ENCODE measurements around the gene CHKA. TPM values are rescaled to one million over a fixed set of nuclear protein-coding genes. Genes with fewer than 3 reads are reported as not detected.
A peak's percentile ranks its signal among the peaks of the same experiment; 100 is the strongest.

The CHKA gene
- total and polyA plus RNA-seq, 2 of the 8 experiments (the other 6 are each of a cell fraction or from before 2014, with no cell fraction given): 61.2 to 86.6 TPM

DNA sequence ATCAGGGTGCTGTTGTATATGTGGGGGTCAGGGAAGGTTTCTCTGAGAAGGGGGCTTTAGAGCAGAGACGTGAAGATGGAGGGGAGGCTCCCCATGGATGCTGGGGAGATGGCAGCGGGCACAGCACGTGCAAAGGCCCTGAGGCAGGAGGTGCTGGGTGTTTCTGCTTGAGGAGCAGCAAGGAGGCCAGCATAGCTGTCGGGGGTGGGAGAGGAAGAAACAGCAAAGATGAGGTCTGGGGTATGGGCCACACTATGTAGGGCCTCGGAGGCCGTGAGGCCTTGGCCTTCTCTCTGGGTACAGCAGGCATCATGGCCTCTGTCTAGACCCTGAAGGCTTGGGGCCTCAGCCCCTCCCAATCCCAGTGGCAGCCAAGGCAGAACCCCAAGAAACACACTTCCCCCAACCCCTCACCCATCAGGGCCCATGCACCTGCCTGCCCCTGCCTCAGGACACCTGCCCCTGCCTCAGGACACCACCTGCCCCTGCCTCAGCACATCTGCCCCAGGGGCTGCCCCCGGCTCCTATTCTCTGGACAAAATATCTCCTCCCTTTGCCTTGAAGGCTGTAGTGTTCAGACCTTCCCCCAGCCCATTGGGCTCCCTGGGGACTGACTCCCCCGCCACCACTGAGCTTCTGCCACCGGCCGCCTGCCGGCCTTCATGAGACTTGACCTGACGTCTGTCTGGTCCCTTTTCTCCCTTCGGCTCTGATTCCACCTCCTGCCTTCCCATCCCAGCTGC is 104.9 kb downstream of the CHKA start:
- CTCF ChIA-PET (ENCODE audit: partially characterized antibody): no interaction called here

More for the DNA sequence above, 104.9 kb downstream of the CHKA start:
- Histone ChIP-seq H3K23me2 (ENCODE audit: low read depth, low read length) (no peaks in the 10 kb centered on the region), H2BK120ac (replicated peaks; ENCODE audit: low read depth, low read length) (no peak overlapping the region), H3K4me3 (ENCODE audit: extremely low read depth in 1 of 4, insufficient read depth in 2 of 4, low read depth in 3 of 4, low read length in 4 of 4) (no peak overlapping the region), H3K56ac (replicated peaks; ENCODE audit: insufficient read length, low read depth, low read length) (no peak overlapping the region), H4K91ac (replicated peaks; ENCODE audit: insufficient read length, low read length) (no peak overlapping the region), H2AFZ (ENCODE audit: low read length) (no peak overlapping the region), H2BK12ac (ENCODE audit: low read depth, low read length) (no peak overlapping the region), H3K23ac (ENCODE audit: insufficient read length) (no peak overlapping the region), H4K5ac (ENCODE audit: insufficient read length, low read depth, low read length) (no peak overlapping the region), H3K27me3 (replicated peaks in 1 of 4; ENCODE audit: control insufficient read depth in 3 of 4, extremely low read depth in 1 of 4, insufficient read depth in 3 of 4, low read length in 3 of 4) (no peaks in the 10 kb centered on the region), H2BK15ac (ENCODE audit: low read length) (no peak overlapping the region), H2BK5ac (ENCODE audit: low read depth, low read length) (no peak overlapping the region), H3K14ac (ENCODE audit: insufficient read length) (no peak overlapping the region), H4K8ac (ENCODE audit: extremely low read depth, insufficient read depth, low read length) (peak overlapping the region; percentile 18; the same call in 1 of the 2 replicates), H3K36me3 (ENCODE audit: control insufficient read depth in 2 of 4, insufficient read depth in 4 of 4, low read length in 3 of 4) (no peaks in the 10 kb centered on the region), H2AK5ac (ENCODE audit: low read depth, low read length) (no peak overlapping the region), H3K4ac (replicated peaks; ENCODE audit: insufficient read length, low read depth, low read length) (no peak overlapping the region), H3K4me1 (replicated peaks in 1 of 4; ENCODE audit: control insufficient read depth in 3 of 4, insufficient read depth in 4 of 4, low read length in 3 of 4) (peaks cover 0 to 12% (median 4%) of the 10 kb centered on the region in 4 experiments; a peak in 4 of 7 replicates), H3K79me2 (ENCODE audit: control insufficient read depth in 1 of 2, insufficient read depth in 2 of 2, low read length in 2 of 2) (no peaks in the 10 kb centered on the region), H3K18ac (ENCODE audit: extremely low read depth, low read length) (no peak overlapping the region), H3K79me1 (ENCODE audit: low read depth, low read length) (no peaks in the 10 kb centered on the region), H3K9ac (replicated peaks in 1 of 4; ENCODE audit: extremely low read depth in 1 of 4, low read depth in 3 of 4, low read length in 3 of 4) (no peak overlapping the region), H3K9me3 (ENCODE audit: insufficient read depth in 2 of 2, low read depth in 1 of 2, low read length in 1 of 2) (no peaks in the 10 kb centered on the region), H3K27ac (ENCODE audit: low read depth, low read length) (no peak overlapping the region), H2BK20ac (ENCODE audit: low read length) (no peak overlapping the region), H4K20me1 (replicated peaks in 1 of 2; ENCODE audit: control insufficient read depth in 1 of 2, insufficient read depth in 2 of 2, low read length in 2 of 2) (no peaks in the 10 kb centered on the region), H3K4me2 (ENCODE audit: insufficient read depth in 1 of 2, low read depth in 2 of 2, low read length in 2 of 2) (no peak overlapping the region)
- FAIRE-seq (no peak), DNase-seq (ENCODE audit: low read depth in 1 of 2, low spot score in 2 of 2) (no peak)
- TF ChIP-seq JUN (IDR thresholded peaks at IDR 0.05; ENCODE audit: low read depth, low read length) (no peak), MAFK (IDR thresholded peaks at IDR 0.05; ENCODE audit: low read depth, low read length) (no peak), RXRA (IDR thresholded peaks at IDR 0.05; ENCODE audit: insufficient read depth, low read depth, low read length) (no peak), KDM1A (IDR thresholded peaks at IDR 0.05; ENCODE audit: borderline replicate concordance, low read length) (peak; percentile 36; the same call in 1 of the 2 replicates)
- 92% methylated on average over 13 of the region's 13 CpGs; no CpG with 5 or more reads in 1 of the 2 experiments for WGBS, 2 experiments (ENCODE audit: extremely low coverage in 1 of 2, insufficient coverage in 1 of 2, insufficient read length in 1 of 2, insufficient replicate concordance in 2 of 2, low coverage in 1 of 2, low lambda C conversion rate in 2 of 2, missing lambda C conversion rate in 1 of 2)
- POLR2A ChIA-PET (ENCODE audit: partially characterized antibody): interaction anchor here (1.4 kb wide), 1 partner anchor 8 kb away, joined by 4 read pairs; no protein-coding TSS in a partner anchor

Data from H1 (cell line).